ENCODE measurements around the gene SDSL.

Gene SDSL

DNA sequence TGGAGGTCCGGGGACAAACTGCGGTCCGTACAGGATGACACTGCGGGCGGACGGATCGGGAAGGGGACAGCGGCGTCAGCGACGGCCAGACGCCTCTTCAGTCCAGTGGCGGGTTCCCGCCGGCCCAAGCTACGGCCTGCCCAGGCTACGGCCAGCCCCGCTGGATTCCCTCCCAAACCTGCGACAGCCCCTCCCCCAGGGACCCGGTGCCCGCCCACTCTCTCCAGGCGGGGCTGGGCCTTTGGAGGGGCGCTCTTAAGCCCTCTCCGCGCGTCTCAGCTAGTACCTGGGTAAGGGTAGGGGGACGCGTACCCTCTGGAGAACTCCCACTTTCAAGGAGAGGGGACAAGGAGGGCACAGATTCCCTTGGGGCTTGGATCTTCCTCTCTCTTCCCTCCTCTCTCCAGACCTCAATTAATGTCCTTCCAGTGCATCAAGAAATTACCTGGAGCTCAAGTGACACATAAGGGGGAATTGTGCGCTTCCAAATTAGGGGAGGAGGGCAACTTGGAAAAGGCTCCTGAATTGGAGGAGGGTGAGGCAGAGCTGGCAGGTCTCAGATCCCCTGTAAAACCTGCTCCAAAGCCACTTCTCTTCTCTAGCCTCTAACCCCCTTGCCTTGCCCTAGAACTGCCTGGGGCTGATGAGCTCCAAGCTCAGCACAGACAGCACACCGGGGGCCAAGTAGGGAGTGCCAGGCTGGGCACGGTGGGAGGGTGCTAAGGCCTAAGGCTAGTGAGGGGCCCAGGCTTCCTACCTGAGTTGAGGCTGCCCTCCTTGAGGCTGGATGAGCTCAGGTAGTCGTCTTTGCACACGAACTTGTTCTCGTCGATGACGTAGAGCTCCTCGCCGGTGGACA is 46.4 kb downstream of the SDSL start:
- no peak for DNase-seq (ENCODE audit: low read depth)

DNA sequence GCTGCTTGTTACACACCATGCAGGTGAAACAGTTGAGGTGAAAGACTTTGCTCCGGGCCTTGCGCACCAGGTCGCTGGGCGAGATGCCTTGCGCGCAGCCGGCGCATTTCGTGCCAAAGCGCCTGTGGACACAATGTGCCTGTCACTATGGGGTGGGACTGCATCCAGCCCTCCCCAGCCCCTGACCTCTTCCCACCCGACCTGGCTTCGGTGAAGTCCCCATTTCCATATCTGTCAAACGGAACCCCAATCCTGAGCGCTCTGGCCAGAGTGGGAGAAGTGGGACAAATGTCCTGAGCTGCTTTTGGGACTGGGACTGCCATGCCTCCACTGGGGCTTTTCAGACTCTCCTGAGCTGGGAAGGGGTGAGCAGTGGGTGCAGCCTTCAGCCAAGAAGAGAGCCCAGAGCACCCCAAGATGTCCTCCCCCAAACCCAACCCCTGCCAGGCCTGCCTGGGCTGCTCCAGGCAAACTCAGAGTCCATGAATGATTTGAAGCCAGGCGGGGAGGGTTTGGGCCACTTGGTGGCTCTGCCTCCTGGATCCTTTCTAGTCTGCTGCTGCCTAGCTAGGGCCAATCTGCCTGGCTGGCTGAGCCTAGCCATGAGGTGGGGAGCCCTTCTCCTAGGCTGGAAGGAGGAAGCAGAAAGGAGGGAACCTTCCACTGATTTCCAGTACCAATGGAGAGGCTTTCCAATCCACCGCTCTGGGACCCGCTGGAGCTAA is 47.2 kb downstream of the SDSL start:
- no peak for DNase-seq (ENCODE audit: low read depth)

DNA sequence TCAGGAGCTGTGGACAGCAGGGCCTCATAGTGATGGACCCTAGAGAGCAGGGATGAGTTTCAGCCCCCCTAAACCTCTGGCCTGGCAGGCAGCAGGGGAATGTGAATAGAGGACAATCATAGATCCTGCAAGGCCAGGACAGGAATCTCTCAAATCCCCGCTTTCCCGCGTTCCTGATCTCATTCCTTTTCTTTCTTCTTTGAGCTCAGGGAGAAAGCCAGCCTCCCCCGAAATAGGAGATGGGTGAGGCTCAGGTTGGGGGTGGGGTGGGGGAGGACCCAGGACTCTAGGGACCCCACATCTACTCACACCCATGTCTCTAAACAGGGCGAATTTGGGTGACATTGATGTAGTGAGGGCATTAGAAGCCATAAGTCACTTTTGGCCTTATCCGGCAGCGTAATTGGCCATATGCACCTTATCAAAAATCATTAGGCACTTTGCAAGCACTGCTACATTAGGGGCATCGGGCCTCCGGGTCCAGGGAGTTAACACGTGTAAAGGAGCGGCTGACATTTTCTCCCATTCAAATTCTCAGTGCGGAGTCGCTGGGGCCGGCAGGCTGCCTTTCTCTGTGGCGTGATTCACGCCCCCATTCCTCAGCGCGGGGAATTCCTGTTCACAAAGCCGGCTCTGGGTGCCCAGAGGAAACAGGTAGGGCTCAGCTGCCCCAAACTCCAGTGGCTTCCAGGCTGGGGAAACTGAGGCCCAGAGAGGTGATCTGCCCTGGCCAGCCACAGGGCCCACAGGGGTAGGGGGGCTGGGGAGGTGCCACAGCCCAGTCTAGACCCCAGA is 48.0 kb downstream of the SDSL start:
- DNase-seq (ENCODE audit: low read depth) = no peak

DNA sequence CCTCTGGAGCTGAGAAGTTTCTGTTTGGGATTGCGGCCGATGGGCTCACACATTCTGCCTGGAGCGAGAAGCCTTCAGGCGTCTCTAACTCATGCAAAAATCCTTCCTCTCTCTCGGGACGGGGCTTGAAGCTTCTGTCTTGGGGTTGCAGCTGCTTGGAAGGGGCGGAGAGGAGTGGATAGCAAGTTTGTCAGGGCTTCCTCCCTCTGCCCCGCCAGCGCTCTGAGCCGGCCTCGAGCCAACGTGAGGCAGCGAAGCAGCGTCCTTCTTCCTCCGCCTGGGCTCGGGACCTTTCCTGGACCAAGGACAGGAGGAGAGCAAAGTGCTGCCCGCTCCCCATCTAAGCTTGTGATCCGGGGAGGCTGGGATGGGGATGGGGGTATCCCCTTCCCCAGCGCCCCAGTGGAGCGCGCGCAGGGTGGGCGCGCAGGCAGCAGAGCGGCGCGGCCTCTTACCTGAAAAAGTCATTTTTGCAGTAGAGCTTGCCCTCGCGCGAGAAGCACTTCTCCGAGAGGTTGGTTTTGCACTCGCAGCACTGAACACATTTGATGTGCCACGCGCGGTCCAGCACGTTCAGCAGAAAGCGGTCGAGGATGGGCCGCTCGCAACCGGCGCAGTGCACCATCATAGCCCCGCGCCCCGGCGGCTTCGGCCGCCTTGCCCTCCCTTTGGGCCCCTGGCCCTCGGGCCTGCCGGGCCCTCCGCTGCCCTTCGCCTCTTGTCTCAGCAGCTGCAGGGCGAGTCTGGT is 48.9 kb downstream of the SDSL start:
- DNase-seq (ENCODE audit: low read depth) = no peak

DNA sequence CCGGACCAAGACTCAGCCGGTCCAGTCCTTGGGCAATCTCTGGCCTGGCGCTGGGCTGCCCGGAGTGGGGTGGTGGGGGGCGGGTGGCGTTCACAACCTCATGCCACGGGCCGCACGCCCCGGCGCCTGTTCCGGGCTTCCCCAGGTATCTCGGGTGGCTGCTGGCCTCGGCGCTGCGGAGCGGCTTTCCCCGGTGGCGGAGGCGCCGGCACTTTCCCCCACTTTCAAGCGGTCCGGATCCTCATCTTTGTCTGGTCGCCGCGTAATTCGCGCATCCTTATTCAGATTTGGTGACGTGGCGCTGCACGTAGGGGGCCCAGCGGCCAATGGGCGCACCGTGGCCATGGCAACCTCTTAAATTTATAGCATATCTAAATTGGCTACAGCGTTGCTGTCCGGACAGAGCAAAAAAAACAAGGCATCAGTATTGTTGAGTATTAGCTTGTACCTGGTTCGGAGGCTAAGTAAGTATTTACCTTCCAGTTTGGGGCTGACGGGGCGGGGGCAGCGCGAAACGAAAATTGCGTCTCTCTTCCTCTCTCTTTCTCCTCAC is 49.5 kb downstream of the SDSL start, which contains the start of gene LHX5:
TSS of gene LHX5 (minus strand) at position 253 of the 553 bp plus-strand sequence. CDS start 373 bp downstream, outside the sequence.
- no peak for DNase-seq (ENCODE audit: low read depth)

DNA sequence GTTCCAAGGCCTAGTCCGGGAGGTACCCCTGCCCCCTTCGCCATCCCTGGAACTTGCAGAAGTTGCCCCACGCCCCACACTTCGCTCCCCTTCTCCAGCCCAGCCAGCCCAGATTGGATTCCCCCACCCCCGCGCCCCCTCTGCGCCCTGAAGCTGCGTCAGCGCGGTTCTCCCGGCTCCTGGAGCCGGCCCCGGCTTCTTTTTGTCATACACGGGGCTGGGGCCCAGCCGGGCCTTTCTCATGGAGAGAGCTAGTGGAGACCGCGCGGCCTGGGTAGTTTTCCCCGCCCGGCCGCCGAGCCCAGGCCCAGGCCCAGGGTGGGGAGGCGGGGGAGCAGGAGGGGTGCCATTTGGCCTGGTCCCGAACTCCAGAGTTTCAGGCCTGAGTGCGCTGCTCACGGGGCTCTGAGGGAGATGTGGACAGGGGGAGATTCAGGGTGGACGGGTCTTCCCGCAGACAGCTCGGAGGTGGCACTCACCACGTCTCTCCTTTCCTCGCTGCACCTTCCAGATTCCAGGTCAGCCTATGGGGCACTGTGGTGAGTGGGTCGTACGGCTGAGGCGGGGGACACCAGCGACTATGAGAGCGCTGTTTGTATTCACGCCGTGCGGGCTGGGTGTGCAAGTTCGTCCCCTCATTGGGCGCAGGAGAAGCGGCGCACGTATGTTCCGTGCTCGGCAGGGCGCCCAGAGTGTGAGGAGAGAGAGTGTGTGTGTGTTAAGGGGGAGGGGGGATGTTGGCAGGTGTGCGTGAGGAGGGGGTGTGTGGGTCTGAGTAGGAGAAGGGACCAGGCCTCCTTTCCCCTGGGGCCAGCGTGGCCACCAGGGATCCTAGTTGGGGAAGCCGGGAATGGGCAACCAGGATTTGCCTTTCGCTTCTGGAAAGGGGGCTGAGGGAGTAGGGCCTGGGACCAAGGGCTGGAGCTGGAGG is 50.3 kb downstream of the SDSL start:
- DNase-seq (ENCODE audit: low read depth) = no peak

DNA sequence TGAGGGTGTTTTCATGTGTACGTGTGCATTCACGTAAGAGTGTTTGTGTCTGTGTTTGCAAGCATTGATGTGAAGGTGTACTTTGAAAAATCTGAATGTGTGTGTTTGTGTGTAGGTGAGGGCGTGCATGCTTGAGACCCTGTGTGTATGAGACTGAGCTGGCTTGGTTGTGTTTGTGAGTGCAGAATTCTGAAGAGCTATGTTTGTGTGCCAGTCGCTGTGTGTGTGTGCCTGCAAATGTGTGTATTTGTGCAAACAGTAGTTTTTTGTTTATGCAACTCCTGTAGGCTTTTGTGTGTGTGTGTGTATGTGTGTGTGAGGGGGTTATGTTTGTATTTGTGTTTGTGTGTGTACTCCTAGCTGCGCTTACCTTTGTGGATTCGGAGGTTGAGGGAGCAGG is 51.2 kb downstream of the SDSL start:
- DNase-seq (ENCODE audit: low read depth) = no peak

DNA sequence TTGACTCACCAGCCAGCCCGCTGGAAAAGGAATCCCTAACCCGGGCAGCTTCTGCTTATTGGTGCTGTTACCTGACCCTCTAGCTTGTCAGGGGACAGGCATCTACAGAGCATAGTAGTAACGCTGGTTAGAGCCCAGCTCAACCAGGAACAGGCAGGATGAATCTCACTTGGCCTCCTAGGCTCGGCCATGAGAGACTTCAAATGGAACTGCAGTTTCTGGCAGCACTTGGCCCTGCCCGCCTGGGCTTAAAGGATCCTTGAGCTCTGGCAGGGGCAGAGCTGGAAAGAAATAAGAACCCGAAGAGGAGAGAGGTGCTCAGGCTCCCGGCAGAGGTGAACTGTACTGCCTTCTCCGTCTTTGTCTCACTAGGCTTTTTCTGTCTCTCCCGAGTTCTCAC is 51.8 kb downstream of the SDSL start:
- DNase-seq (ENCODE audit: low read depth) = no peak

DNA sequence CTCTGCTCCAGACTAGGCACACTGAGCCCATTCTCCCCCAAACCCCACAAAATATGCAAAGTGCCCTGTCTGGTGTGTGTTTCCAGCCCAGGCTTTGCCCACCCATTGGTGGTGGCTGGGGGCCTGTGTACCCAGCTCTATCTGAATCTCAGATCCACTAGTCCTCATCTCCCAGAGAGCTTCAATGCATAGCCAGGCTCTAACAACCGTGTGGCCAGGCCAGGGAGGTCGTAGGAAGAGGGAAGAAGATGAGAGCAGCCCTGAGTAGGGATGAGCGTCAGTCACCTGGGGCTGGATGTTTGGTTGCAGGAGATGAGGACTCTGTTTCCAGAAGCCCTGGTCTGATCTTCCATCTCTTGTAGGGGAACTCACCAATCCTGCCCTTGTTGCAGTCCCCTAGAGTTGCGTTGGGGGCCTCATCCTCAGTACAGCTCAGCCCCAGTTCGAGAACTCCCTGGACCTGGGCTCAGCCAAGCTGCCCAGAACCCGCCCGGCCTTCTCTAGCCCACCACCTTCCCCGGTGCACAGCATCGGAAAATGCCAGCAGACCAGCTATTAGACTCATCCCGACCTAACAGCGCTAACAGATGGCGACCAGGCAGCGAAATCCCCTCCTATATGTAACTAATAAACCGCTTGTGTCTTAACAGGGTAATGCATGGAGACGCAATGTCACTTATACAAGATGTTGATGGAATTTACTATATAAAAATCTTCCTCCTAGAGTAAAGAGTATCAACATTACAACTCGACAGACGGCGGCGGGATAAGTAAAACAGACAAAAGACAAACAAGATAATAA is 52.7 kb downstream of the SDSL start:
- DNase-seq (ENCODE audit: low read depth) = no peak

DNA sequence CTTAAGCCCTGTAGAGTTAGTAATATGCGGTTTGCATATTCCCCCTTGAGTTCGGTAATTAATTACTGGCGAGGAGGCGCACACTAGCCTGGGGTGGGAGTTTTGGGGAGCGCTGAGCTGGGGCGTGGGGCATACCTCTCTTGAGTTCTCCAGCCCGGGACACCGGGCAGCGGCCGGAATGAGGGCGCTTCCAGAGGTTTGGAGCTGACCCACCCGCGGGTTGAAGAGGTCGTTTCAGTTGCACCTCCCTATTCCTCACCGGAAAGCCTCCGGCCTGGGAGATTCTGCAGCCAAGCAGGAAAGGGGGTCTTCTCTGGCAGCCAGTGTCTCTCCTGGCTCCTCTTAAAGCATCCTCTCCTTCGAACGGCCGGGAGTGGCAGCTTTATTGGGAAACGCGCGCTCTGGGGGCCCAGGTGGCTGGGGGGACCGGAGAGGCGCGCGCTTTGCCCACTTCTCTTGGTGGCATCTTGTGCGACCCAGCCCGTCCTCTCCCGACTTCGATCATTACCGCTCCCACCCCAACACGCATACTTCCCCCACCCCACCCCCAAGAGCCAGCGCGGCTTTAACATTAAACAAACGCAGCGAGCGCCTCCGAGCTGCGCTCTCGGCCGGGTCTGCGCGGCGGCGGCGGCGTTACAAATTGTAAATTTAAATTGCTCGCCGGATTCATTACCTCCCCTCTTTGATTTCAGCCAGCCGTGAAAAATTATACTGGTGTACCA is 53.4 kb downstream of the SDSL start:
- DNase-seq (ENCODE audit: low read depth) = no peak

DNA sequence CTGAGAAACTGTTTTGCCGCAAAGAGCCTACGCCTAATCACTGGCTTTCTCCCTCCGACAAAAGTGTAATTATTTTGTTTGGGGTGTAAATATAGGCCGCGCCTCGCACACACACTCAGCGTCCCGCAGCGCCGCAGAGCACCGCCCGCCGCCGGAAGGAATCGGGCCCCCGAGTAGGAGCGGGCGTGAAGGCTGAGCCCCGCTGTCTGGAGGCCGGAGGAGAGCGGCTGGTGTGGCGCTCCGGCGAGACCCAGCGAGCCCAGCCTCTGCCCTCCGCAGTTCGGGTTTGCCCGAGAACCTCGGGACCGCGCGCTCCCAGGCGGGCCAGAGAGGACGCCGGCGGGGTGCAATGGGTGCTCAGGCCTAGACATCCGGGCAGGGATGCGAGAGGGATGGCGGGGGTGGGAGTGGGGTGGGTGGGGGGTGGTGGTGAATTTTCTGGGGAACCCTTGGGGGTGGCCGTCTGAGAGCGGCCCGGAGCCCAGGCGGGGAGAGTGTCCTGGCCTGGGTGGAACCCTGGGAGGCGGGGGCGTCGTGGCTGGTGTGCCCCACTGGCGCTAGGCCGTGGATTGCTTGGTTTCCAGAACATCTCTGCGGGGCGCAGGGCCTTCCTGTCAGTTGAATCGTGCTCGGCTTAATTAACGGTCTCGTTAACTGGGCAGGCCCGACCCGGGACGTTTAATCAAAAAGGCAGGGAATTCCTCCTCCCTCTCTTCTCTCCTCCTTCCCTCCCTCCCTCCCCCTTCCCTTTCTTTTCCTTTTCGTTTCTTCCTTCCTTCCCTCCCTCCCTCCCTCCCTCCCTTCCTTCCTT is 54.2 kb downstream of the SDSL start:
- no peak for DNase-seq (ENCODE audit: low read depth)

DNA sequence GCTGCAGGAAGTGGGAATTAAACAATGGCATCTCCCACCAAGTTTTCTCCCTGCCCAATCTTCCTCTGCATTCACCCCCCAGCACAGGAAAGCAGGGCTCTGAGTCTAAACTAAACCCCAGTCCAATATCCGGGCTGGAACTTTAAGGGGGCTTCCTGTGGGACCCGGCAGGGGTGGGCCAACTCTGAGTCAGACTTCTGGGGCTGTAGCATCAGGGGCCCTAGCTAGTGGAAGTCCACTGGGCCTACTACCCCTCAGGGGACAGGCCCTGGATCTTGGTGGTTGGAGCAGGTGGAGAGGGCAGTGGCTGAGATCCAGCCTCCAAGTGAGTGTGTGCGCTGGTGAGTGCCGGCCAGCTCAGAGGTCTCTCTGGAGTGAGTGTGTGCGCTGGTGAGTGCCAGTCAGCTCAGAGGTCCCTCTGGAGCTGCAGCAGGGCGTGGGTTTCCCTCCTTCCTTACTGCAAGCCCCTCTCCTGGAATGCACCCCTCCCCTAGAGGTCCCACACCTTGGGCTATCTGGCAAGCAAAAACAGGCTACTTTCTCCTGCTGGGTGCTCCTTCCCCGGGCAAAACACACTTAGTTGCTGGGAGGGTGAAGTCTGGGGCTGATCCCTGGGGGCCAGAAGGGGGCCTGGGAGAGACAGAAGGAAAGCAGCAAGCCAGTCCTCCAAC is 55.1 kb downstream of the SDSL start:
- no peak for DNase-seq (ENCODE audit: low read depth)

DNA sequence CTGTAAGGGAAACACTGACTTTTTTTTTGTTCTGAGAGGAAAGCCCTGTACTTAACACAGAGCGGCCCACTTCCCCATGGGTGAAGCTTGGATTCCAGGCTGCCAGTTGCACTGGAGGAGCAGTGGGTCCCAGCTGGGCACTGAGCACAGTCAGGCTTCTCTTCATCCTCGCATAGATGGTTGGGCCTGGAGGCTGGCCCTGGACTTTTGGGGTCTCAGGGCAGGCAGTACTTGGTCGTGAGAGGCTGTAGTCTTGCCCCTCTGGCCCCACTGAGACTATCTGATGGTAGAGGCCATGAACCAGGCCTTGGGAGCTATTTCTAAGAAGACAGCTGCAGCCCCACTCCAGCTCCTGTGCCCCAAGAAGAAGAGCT is 55.6 kb downstream of the SDSL start:
- no peak for DNase-seq (ENCODE audit: low read depth)

DNA sequence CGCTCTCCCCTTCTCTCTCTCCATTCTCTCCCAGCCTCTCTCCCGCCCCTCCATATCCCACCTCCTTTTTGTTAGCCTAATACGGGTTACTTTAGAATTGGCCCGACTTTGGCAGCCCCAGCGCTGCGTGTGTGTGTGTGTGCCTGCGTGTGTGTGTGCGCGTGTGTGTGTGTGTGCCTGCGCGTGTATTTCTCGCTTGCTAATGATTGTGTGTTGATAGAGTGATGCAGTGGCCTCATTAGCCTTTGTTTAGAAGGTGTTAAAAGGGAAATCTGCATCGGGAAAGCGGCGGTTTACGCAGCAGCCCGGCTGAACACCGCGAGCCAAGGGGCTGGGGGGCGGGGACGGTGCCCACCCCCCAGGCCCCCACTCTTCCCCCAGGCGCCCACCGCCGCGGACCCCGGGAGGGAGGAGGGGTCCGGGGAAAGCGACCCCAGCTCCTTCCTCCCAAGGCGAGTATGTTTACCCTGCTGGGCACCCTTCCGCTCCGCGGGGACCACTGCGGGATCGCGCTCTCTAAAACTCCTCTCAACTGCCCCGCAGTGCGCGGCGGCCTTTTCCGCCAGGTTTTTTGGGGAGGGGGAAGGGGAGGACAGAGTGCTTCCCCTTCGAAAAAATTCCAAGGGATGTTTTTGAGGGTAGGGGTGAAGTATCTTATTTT is 56.3 kb downstream of the SDSL start:
- no peak for DNase-seq (ENCODE audit: low read depth)

DNA sequence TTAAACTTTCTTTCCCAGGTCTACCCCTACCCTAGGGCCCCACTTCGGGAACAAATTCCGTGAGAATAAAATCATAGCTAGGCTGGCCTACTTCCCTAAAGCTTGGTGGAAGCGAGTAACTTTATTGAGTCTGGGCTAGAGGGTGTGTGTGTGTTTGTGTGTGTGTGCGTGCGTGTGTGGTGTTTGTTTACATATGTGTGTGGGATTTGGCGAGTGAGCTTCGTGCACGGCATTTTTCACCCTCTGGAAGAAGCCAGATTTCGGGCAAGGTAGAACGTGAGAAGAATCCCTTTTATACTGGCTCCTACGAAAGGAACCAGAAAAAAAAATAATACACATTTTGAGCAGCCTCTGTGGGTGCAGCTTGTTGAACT is 57.0 kb downstream of the SDSL start:
- no peak for DNase-seq (ENCODE audit: low read depth)

DNA sequence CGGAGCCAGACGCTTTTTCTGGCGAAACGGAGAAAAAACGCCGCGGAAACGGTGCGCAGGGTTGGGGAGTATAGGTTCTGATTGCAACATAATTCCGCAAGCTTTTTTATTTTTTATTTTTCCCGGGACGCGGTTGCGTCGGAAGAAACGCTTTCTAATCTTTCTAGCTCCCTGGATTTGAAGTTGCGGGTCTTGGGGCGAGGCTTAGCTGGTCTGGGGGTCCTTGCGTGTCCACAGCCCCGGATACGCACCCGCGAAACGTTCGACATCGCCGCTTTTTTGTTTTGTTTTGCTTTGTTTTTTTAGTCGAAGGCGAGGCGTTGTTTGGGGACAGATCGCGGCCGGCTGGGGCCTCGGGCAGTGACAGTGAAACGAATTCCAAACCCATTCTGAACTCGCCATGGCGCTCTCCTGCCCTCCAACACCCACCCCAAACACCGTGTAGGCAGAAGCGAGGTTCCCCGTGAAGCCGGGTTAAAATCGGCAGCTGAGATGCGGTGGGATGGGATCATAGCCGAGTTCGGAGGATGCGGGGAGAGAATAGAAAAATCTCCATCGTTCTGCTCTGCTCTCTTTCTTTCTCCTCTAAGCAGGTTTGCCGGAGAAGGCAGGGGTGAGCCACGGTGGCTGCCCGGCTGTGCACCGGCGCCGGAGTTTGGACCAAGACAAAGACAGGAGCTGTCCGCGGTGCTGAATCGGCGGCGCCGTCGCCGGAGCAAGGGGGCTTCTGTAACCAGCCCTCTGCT is 57.6 kb downstream of the SDSL start:
- DNase-seq (ENCODE audit: low read depth) = no peak
